Measurements from ENCODE around the gene CPNE6. TPM values are rescaled to one million over a fixed set of nuclear protein-coding genes. Genes with fewer than 3 reads are reported as not detected.
A peak's percentile ranks its signal among the peaks of the same experiment; 100 is the strongest.

CPNE6 gene
- total and polyA plus RNA-seq, 2 of the 13 experiments (the other 11 are each of a cell fraction or from before 2014, with no cell fraction given): not detected

DNA sequence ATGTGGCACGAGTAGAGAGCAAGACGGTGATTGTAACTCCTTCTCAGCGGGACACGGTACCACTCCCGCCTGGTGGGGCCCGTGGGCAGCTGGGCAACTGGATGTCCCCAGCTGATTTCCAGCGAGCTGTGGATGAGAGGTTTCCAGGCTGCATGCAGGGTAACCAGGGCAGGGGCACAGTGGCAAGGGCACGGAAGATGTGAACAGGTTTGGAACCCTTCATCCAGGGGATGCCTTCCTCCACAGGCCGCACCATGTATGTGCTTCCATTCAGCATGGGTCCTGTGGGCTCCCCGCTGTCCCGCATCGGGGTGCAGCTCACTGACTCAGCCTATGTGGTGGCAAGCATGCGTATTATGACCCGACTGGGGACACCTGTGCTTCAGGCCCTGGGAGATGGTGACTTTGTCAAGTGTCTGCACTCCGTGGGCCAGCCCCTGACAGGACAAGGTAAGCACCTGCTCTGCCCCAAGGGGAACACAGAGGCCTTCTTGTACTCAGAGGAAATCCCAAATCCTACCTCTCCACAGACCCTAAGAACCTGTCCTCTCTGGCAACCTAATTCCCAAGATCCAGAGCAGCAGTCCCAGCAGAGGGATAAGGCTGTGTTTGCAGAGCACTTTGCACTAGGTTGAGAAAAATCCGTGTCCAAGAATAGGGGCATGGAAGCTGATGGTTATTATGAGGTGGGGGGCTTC lies 27.0 kb downstream of the CPNE6 start (continued):
- TF ChIP-seq TEAD2 (CRISPR knock-in tag; IDR thresholded peaks at IDR 0.05) (peak; percentile 77), CBX5 (CRISPR knock-in tag; IDR thresholded peaks at IDR 0.05; ENCODE audit: borderline replicate concordance) (peak; percentile 24; the same call in 1 of the 2 replicates), ZC3H4 (CRISPR knock-in tag; IDR thresholded peaks at IDR 0.05; ENCODE audit: borderline replicate concordance) (0 out of 2 replicates have a peak, but pooled peaks have one; percentile 59), MTF1 (CRISPR knock-in tag; IDR thresholded peaks at IDR 0.05) (0 out of 2 replicates have a peak, but pooled peaks have one; percentile 31), ZFP90 (CRISPR knock-in tag; IDR thresholded peaks at IDR 0.05; ENCODE audit: borderline replicate concordance) (0 out of 2 replicates have a peak, but pooled peaks have one; percentile 71), PREB (CRISPR knock-in tag; IDR thresholded peaks at IDR 0.05) (0 out of 2 replicates have a peak, but pooled peaks have one; percentile 52), ZFAT (CRISPR knock-in tag; conservative IDR thresholded peaks at IDR 0.05) (0 out of 2 replicates have a peak, but pooled peaks have one; percentile 75), JUN (CRISPR knock-in tag; IDR thresholded peaks at IDR 0.05) (no peak), ZNF570 (CRISPR knock-in tag; IDR thresholded peaks at IDR 0.05; ENCODE audit: borderline replicate concordance) (no peak), NKX3-1 (CRISPR knock-in tag; IDR thresholded peaks at IDR 0.05) (0 out of 2 replicates have a peak, but pooled peaks have one; percentile 34), CENPX (CRISPR knock-in tag; IDR thresholded peaks at IDR 0.05) (no peak), HNRNPH1 (optimal IDR thresholded peaks at IDR 0.05; ENCODE audit: low read depth, low read length) (peak; percentile 79), NFKB2 (CRISPR knock-in tag; IDR thresholded peaks at IDR 0.05; ENCODE audit: borderline replicate concordance) (peak; percentile 62; the same call in 1 of the 2 replicates), ZSCAN5A (CRISPR knock-in tag; IDR thresholded peaks at IDR 0.05; ENCODE audit: borderline replicate concordance) (0 out of 2 replicates have a peak, but pooled peaks have one; percentile 43), ZFP37 (CRISPR knock-in tag; IDR thresholded peaks at IDR 0.05; ENCODE audit: borderline replicate concordance) (0 out of 2 replicates have a peak, but pooled peaks have one; percentile 59), FOXM1 (CRISPR knock-in tag; IDR thresholded peaks at IDR 0.05) (0 out of 2 replicates have a peak, but pooled peaks have one; percentile 60), ZMYM3 (CRISPR knock-in tag; IDR thresholded peaks at IDR 0.05) (0 out of 2 replicates have a peak, but pooled peaks have one; percentile 14), POLR2AphosphoS5 (IDR thresholded peaks at IDR 0.05; ENCODE audit: low read depth, low read length) (peak; percentile 9; the same call in 1 of the 2 replicates), REPIN1 (CRISPR knock-in tag; IDR thresholded peaks at IDR 0.05; ENCODE audit: borderline replicate concordance, low read depth) (peak; percentile 49; the same call in 1 of the 2 replicates), ISL2 (CRISPR knock-in tag; IDR thresholded peaks at IDR 0.05) (0 out of 2 replicates have a peak, but pooled peaks have one; percentile 31), KDM2A (CRISPR knock-in tag; IDR thresholded peaks at IDR 0.05; ENCODE audit: borderline replicate concordance, low read depth) (peak; percentile 29; the same call in 1 of the 2 replicates), AGO2 (optimal IDR thresholded peaks at IDR 0.05; ENCODE audit: low read depth, low read length) (peak; percentile 86), TAF15 (IDR thresholded peaks at IDR 0.05; ENCODE audit: low read depth, low read length, poor library complexity, severe bottlenecking) (peak; percentile 74)
- TF ChIP-seq, protein P1, sequence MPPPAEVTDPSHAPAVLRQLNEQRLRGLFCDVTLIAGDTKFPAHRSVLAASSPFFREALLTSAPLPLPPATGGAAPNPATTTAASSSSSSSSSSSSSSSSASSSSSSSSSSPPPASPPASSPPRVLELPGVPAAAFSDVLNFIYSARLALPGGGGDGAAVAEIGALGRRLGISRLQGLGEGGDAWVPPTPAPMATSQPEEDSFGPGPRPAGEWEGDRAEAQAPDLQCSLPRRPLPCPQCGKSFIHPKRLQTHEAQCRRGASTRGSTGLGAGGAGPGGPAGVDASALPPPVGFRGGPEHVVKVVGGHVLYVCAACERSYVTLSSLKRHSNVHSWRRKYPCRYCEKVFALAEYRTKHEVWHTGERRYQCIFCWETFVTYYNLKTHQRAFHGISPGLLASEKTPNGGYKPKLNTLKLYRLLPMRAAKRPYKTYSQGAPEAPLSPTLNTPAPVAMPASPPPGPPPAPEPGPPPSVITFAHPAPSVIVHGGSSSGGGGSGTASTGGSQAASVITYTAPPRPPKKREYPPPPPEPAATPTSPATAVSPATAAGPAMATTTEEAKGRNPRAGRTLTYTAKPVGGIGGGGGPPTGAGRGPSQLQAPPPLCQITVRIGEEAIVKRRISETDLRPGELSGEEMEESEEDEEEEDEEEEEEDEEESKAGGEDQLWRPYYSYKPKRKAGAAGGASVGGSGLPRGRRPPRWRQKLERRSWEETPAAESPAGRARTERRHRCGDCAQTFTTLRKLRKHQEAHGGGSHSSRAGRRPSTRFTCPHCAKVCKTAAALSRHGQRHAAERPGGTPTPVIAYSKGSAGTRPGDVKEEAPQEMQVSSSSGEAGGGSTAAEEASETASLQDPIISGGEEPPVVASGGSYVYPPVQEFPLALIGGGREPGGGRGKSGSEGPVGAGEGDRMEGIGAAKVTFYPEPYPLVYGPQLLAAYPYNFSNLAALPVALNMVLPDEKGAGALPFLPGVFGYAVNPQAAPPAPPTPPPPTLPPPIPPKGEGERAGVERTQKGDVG (CRISPR knock-in tag; IDR thresholded peaks at IDR 0.05; ENCODE audit: borderline replicate concordance): 0 out of 2 replicates have a peak, but pooled peaks have one; percentile 41

Measured in HepG2 (cell line).